Breast epithelium (tissue), 3 donors: Measurements from ENCODE around the gene ANK2.

Experiments
- POLR2A ChIP-seq: fragments of 450-650 bp; IDR thresholded peaks from one replicate; pipeline ENCODE4 v1.6.1; 2016; ENCODE audit warnings: antibody characterized with exemption, mild to moderate bottlenecking, moderate library complexity
- POLR2AphosphoS5 ChIP-seq, 3 donors: sonication (generic); formaldehyde crosslinking; IDR thresholded peaks; one replicate each; pipeline ENCODE4 v1.6.1; 2017; ENCODE audit warnings: antibody characterized with exemption in 3 of 3
- TF ChIP-seq, protein P1 (sequence below), 3 donors: fragments of 450-650 bp; IDR thresholded peaks; one replicate each; pipeline ENCODE4 v1.5.1; 2016 to 2017; ENCODE audit warnings: antibody characterized with exemption in 3 of 3, mild to moderate bottlenecking in 3 of 3, moderate library complexity in 3 of 3

DNA sequence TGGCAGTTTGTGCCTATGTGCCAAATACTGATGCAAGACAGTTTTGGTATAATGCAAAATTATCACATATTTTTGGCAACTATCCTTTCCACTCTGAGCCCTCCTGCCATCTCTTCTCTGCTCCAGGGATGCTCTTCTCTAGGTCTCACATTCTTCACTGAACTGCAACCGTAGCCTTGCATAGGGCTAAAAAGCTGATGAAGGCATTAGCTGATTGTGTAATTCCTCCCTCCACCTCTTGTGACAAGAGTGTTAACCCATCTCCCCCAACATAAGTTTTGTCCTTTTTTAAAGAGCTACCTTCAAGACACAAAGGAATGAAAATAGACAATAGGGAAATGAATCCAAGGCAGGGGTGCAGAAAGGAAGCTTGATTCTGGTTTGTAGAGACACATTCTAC lies 33.1 kb upstream of the ANK2 start:
- TF ChIP-seq POLR2A: no peak
- TF ChIP-seq, protein P1, sequence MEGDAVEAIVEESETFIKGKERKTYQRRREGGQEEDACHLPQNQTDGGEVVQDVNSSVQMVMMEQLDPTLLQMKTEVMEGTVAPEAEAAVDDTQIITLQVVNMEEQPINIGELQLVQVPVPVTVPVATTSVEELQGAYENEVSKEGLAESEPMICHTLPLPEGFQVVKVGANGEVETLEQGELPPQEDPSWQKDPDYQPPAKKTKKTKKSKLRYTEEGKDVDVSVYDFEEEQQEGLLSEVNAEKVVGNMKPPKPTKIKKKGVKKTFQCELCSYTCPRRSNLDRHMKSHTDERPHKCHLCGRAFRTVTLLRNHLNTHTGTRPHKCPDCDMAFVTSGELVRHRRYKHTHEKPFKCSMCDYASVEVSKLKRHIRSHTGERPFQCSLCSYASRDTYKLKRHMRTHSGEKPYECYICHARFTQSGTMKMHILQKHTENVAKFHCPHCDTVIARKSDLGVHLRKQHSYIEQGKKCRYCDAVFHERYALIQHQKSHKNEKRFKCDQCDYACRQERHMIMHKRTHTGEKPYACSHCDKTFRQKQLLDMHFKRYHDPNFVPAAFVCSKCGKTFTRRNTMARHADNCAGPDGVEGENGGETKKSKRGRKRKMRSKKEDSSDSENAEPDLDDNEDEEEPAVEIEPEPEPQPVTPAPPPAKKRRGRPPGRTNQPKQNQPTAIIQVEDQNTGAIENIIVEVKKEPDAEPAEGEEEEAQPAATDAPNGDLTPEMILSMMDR (IDR thresholded peaks at IDR 0.05): no peak
- TF ChIP-seq POLR2AphosphoS5 (IDR thresholded peaks at IDR 0.05): no peak
